22Rv1 (cell line): Measurements from ENCODE around the gene LRRFIP1.

Experiments used
- H3K27ac ChIP-seq: fragments of 450-650 bp; 2 replicates; pipeline ENCODE4 v1.5.1; 2017
- CTCF ChIP-seq: fragments of 450-650 bp; IDR thresholded peaks from 2 replicates; pipeline ENCODE4 v1.5.1; 2017; ENCODE audit warnings: mild to moderate bottlenecking
- ZFX ChIP-seq: fragments of 450-650 bp; IDR thresholded peaks from 2 replicates; pipeline ENCODE4 v1.6.1; 2017; ENCODE audit warnings: antibody characterized with exemption, borderline replicate concordance

The LRRFIP1 gene

DNA sequence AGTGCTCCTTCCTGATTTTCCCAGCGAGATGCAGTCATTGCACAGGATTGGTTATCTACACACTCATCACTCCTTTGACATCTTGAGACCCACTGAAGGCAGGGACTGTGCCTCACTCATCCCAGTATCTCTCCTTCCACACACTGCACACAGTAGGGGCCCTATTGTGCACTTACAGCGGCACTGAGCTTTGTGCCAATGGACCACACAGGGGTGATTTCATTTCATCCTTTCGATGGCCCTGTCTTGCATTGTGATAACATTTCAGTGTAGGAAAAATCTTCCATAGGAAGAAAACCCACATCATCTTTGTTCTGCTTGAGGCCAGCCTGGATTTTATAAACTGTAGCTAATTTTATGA is 11.0 kb upstream of the LRRFIP1 start:
- H3K27ac ChIP-seq: no peak overlapping the region
- no peak for TF ChIP-seq ZFX
- no peak for TF ChIP-seq CTCF

- no peak for TF ChIP-seq ZFX
- no peak for TF ChIP-seq CTCF
- H3K27ac ChIP-seq: no peak overlapping the region
Observed at GRCh38 chr2:237616734-237617586, 10.4 kb upstream of the LRRFIP1 start.

- no peak for TF ChIP-seq CTCF
- TF ChIP-seq ZFX: no peak
- H3K27ac ChIP-seq: no peak overlapping the region
Observed at GRCh38 chr2:237617587-237617982, 9.8 kb upstream of the LRRFIP1 start.

DNA sequence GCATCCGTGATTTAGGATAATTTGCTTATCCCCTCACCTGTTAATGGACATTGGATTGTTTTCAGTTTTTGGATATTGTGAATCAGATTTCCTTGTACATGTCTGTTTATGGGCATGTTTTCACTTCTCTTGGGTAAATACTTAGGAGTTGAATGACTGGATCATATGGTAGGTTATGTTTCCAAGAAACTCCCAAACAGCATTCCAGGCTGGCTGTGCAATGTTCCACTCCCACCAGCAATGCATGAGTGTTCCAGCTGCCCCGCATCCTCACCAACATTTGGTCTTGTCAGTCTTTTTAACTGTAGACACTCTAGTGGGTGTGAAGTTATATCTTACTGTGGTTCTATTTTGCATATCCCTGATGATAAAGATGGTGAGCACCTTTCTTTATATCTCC is 8.9 kb upstream of the LRRFIP1 start:
- TF ChIP-seq ZFX: no peak

DNA sequence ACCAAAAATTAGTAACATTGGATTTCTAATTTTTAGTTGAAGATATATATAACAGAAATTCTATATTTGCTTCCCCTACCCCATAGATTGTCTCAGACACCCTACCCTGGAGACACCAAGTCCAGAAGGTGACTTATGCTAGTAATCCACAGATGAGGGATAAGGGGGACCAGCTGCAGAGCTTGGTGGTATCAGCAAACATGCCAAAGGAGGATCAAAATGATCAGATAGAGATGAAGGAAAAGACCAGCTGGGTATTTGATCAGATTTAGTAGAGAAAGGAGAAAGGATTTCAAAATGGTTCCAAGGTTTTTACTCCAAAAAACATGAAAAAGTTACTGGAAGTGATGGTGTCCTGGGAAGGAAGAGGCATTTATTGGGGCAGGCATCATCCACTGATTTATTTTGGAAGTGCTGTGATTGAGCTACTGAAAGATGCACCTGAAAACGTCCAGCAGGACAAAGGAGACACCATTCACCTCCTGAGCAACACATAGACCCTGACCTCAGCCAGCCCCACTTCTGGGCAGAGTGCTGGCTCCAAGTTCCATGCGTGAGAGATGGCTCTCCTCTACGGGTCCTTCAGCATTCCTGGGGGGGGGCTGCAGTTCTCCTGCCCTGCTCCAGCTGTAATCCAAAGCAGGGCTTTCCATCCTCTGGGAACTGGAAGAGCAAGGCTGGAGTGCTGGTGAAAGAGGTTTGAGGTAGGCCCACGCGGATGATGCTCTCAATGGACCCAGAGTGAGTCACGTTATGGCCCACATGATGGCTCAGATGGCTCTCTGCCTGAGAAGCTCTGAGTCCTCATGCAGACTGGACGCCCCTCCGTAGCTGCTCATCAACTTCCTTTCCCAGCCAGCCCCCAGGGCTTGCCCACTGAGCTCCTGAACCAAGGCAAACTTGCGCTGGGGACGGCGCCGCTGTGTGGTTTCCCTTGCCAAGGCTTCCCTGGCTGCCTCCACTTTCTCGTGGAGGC is 3.7 kb upstream of the LRRFIP1 start:
- TF ChIP-seq CTCF (no peak), ZFX (no peak)
- H3K27ac ChIP-seq: no peak overlapping the region

More for the DNA sequence above, 8.9 kb upstream of the LRRFIP1 start:
- no peak overlapping the region for H3K27ac ChIP-seq

GRCh38 chr2:237624565-237624964 is 2.8 kb upstream of the LRRFIP1 start:
- H3K27ac ChIP-seq: no peak overlapping the region
- TF ChIP-seq CTCF: no peak

- no peak for TF ChIP-seq ZFX
- TF ChIP-seq CTCF: no peak
- H3K27ac ChIP-seq: no peak overlapping the region
Observed at GRCh38 chr2:237625216-237625705, 2.1 kb upstream of the LRRFIP1 start.
